Mucosa of descending colon (tissue), 3 donors: Measurements from ENCODE around the gene AGAP1. TPM values are rescaled to one million over a fixed set of nuclear protein-coding genes. Genes with fewer than 3 reads are reported as not detected.

ENCODE experiments used
- ATAC-seq: fragments of 200-7000 bp; cut with Tn5 transposase; one replicate; pipeline ENCODE4 v1.9.1; 2020; ENCODE audit warnings: mild to moderate bottlenecking, moderate library complexity
- DNase-seq, 3 donors: peaks; one replicate each; pipeline ENCODE4 v3.0.0-alpha.2; 2020
- H3K36me3 ChIP-seq: fragments of 200-600 bp; one replicate; pipeline ENCODE4 v1.8.0; 2021; ENCODE audit warnings: low read depth, mild to moderate bottlenecking
- H3K4me1 ChIP-seq: fragments of 200-600 bp; one replicate; pipeline ENCODE4 v1.8.0; 2021; ENCODE audit warnings: low read depth, mild to moderate bottlenecking
- H3K4me3 ChIP-seq: fragments of 200-600 bp; one replicate; pipeline ENCODE4 v1.8.0; 2021; ENCODE audit warnings: mild to moderate bottlenecking
- H3K9me3 ChIP-seq: fragments of 200-600 bp; one replicate; pipeline ENCODE4 v1.8.0; 2021; ENCODE audit warnings: mild to moderate bottlenecking
- intact Hi-C, 2 donors: fragments of 100-400 bp; cut with DNase I in 1 of 2; cut with micrococcal nuclease in 1 of 2; formaldehyde crosslinking; loops; one replicate each; pipeline versions ENCODE4 v1.11.0 to v1.11.1; 2022; cut with DNase I, micrococcal nuclease
- total RNA-seq, 3 donors: library from RNA; stranded (reverse); fragmentation: NEBNext Ultra II Directional in 2 of 3; extraction: Animal tissue kit (Norgen Biotek cat#: 25700) in 2 of 3; gene quantifications; one replicate each; pipeline versions ENCODE4 v1.2.1 to v1.2.4, GENCODE V29; 2021 to 2023
- TF ChIP-seq, protein P1 (sequence below): fragments of 200-600 bp; IDR thresholded peaks from one replicate; pipeline ENCODE4 v1.8.0; 2022; ENCODE audit warnings: antibody characterized with exemption, mild to moderate bottlenecking
- donor health status: DM: no; HTN: no; CAD: no; lungs with moderate emphysema.
- donor health status: DM: no; HTN: no; CAD: no.
- donor health status: DM: no; HTN: yes; CAD: no.

AGAP1 gene
- total RNA-seq, 3 donors from 2014 or later: 68.1 to 112 (median 88.9) TPM

DNA sequence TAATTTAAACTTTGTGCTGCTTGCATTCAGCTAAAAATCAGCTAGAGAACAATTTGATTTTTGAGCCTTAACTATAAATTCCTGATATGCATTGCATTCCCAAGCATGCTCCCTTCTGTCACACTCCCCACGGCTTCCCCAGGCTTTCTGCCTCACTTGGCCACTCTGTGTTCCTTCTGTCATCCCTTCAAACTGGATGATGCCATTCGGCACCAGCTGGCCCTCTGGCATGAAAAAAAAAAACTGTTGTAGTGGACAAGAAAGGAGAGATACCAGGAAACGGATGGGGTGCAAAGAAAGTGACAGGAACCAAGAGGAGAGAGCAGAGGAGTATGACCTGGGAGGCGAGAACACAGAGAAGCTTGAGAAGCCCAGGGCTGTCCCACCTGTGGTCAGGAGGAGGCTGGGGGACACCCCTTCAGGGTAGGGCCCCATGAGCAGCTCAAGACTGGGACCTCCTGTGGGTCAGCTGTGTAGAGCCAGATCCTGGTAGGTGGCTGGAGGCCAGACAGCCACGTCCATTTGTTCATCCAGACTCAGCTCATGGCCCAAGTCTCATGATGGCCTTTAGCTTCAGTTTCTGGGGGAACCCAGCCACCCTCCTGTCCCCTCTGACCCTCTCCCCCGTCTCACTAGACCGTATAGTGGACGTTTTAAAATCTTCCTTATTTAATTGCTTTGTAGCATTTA is 462.6 kb downstream of the AGAP1 start:
- intact Hi-C loops: no loop called here
- ATAC-seq (no peak), DNase-seq (no peak)
- Histone ChIP-seq H3K9me3 (no peaks in the 10 kb centered on the region), H3K36me3 (no peaks in the 10 kb centered on the region), H3K4me3 (no peak overlapping the region), H3K4me1 (no peaks in the 10 kb centered on the region)
- TF ChIP-seq, protein P1, sequence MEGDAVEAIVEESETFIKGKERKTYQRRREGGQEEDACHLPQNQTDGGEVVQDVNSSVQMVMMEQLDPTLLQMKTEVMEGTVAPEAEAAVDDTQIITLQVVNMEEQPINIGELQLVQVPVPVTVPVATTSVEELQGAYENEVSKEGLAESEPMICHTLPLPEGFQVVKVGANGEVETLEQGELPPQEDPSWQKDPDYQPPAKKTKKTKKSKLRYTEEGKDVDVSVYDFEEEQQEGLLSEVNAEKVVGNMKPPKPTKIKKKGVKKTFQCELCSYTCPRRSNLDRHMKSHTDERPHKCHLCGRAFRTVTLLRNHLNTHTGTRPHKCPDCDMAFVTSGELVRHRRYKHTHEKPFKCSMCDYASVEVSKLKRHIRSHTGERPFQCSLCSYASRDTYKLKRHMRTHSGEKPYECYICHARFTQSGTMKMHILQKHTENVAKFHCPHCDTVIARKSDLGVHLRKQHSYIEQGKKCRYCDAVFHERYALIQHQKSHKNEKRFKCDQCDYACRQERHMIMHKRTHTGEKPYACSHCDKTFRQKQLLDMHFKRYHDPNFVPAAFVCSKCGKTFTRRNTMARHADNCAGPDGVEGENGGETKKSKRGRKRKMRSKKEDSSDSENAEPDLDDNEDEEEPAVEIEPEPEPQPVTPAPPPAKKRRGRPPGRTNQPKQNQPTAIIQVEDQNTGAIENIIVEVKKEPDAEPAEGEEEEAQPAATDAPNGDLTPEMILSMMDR: no peak

DNA sequence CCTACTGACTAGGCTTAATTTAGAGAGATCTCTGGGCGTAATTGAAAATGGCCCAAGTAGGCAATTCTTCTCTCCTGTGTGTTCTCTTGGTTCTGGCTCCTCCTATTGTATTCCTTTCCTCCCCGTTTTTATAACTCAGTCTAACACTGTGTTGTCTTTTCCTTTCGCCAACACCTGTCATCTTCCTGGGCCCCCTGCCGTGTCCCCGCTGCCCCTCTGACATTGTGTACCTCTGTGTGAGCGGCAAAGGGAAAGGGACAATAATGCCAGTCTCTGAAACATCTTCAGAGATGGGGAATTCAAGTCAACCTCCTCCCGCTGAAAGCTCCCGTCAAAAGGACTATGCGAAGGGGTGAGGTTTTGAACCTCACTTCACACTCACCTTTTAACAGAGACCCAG is 463.4 kb downstream of the AGAP1 start:
- DNase-seq (no peak), ATAC-seq (no peak)
- no peaks in the 10 kb centered on the region for H3K4me1 ChIP-seq
- no peaks in the 10 kb centered on the region for H3K9me3 ChIP-seq
- H3K36me3 ChIP-seq: no peaks in the 10 kb centered on the region
- TF ChIP-seq, protein P1: no peak
- intact Hi-C loops: no loop called here
- no peak overlapping the region for H3K4me3 ChIP-seq

DNA sequence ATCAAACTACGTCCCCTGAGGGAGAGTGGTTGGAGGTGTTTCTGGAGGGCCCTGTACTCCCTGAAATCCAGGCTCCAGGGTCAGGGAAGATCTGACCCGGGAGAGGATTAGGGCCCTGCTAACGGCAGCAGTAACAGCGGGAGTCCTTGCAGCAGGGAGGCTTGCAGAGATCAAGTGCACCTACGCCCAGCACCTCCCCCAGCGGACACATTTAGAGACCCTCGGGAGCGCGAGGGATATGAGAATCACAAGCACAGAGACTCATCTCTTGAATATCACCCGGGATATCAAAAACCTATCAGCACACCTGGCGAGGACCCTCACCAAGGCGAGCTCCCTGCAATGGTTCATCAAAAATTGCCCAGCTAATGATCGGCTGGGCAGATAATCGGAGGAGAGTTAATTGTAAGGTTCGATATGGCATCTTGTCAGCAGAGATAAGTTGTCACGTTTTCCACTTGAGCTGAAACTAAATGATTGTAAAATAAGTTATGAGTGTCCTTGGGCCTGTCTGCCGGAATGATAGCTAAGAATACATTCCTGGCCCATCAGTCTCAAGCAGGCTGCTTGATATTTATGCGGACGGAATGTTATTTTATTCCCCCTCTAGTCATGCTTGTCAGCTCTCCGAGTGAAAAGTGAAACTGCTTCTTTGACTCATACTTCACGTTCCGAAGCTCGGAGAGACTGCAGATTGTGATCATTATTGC is 464.5 kb downstream of the AGAP1 start:
- H3K9me3 ChIP-seq: no peaks in the 10 kb centered on the region
- H3K4me1 ChIP-seq: no peaks in the 10 kb centered on the region
- TF ChIP-seq, protein P1: no peak
- ATAC-seq (no peak), DNase-seq (no peak)
- intact Hi-C loops: no loop called here
- H3K36me3 ChIP-seq: no peaks in the 10 kb centered on the region
- no peak overlapping the region for H3K4me3 ChIP-seq

DNA sequence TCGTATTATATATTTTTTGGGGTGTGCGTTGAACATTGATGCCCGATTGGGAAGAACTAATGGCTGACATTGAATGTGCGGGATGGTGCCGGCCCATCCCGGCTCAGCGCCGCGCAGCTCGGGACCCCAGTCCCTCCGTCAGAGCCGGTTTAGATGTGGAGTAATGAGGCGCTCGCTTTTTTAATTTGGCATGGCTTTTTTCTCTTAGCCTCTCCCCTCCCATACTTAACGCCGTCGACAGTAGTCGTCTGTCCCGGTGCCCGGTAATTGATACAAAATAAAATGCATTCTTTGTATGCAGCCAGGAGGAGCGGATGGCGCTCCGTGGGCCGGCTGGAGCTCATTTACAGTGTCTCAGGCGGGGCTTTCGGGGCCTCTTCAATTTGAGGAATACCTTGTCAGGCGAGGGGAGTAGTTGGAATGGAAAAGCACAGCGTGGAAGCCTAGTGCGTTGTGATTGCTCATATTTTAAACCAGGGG is 465.1 kb downstream of the AGAP1 start:
- Histone ChIP-seq H3K4me1 (no peaks in the 10 kb centered on the region), H3K9me3 (no peaks in the 10 kb centered on the region), H3K4me3 (no peak overlapping the region), H3K36me3 (no peaks in the 10 kb centered on the region)
- DNase-seq (no peak), ATAC-seq (no peak)
- intact Hi-C loops: no loop called here
- TF ChIP-seq, protein P1: no peak

DNA sequence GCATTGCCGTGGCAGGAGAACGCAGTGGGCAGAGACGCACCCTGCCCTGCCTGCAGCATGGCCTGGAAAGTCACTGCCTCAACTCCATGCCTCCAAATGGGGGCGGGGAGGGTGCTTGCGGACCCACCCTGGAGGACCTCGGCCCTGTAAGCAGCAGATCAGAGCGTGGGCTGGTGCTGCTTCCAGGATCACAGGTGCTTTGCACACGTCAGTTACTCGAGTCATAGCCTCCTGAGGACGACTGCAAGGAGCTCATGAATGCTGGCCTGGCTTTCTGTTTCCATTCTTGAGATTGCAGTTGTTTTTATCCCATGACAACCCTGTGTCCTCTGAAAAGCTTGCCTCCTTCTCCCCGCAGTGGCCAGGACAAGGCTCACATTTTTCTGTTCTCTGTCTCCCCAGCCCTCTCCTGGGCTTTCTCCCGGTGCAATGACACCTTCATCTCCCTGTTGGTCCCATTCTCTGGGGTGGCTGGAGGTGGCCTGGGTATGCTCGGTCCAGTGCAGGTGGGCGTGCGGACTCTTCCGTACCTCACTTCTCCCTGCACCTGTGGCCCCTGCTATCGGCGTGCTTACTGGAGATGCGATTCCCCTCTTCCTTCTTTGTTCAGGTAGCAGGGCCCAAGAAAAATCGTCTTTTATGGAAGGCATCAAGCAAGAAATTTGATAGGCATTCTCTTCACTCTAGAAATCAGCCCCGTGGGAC is 466.3 kb downstream of the AGAP1 start:
- no peaks in the 10 kb centered on the region for H3K36me3 ChIP-seq
- intact Hi-C loops: no loop called here
- no peaks in the 10 kb centered on the region for H3K9me3 ChIP-seq
- DNase-seq (no peak), ATAC-seq (no peak)
- no peak overlapping the region for H3K4me3 ChIP-seq
- no peaks in the 10 kb centered on the region for H3K4me1 ChIP-seq
- TF ChIP-seq, protein P1: no peak
